SIG-M5 (cell line): ENCODE data around the gene KIAA1191.

Experiments
- DNase-seq: peaks from one replicate; lab custom pipeline; 2025; lab: John Stamatoyannopoulos, UW

KIAA1191 gene

GRCh38 chr5:176389135-176390123 lies 27.9 kb upstream of the KIAA1191 start:
- DNase-seq: no peak

DNA sequence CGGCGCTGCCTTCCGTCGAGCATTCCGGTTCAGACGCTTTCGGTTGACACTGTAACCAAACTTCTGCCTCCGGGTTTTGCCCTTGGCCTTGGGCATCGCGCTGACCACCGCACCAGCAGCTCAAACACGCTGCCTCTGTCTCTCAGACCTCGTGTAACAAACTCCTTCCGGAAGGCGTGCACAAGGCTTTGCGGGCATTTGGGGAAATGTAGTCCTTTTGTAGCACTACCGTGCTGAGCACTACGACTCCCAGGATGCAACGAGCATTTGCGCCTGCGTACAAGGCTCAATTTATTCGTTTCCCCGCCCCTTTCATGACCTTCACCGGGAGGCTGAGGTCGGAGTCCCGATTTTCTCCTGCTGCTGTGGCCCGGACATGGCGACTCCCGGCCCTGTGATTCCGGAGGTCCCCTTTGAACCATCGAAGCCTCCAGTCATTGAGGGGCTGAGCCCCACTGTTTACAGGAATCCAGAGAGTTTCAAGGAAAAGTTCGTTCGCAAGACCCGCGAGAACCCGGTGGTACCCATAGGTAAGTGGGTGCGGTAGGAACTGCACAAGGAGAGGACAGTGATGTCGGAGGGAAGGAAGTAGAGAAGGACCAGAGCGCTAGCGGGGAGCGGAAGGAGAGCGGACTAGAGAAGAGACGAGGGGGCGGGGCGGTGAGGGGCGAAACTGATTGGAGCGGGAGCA lies 27.0 kb upstream of the KIAA1191 start, which contains the start of the genes HIGD2A and NOP16:
HIGD2A (plus strand) TSS at position 308 of the 691 bp plus-strand sequence; CDS start at position 377, 69 bp downstream.
NOP16 (minus strand) TSS at position 155 of the 691 bp plus-strand sequence; CDS start at position 96, 59 bp downstream.
- DNase-seq: peak; percentile 97

- no peak for DNase-seq
Observed at GRCh38 chr5:176388003-176388443, 26.5 kb upstream of the KIAA1191 start.

GRCh38 chr5:176387384-176387925 lies 25.9 kb upstream of the KIAA1191 start:
- DNase-seq: no peak

DNA sequence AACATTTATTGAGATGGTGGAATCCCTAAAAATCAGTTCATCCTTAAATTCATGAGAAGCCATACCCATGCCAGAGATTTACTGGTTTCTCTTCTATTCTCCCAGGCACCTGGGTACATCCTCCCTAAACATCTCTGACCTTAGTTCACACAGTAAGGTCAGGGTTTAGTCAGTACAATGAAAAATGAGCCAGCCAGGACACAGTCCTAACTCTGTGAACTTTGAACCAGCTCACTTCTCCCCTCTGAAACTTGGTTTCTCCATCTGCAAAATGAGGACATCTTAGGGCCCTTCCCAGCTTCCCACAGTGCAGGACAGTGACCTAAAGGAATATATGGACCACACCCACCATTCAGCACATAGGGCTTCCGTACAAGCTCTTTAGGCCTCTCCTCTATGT lies 24.9 kb upstream of the KIAA1191 start:
- DNase-seq: no peak

DNA sequence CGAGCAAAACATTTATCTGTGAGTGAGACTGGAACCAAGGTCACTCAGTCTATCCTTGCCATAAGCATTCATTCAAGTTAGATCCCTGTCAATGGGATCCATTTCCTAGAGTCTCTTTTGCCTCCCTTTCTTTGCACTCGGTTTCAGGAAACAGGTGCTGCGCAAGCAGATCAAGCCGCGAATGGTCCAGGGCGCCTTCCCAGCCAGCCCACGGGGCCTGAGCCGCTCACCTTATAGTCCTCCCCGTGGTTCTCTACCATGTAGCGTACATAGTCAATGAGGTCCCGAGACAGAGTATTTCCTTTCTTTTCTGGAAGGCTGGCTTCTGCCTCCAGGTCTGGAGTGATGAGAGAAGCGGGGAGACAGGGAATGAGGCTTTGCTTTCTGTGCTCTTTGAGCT lies 23.4 kb upstream of the KIAA1191 start:
- no peak for DNase-seq

- no peak for DNase-seq
Observed at GRCh38 chr5:176384366-176384930, 22.9 kb upstream of the KIAA1191 start.

DNA sequence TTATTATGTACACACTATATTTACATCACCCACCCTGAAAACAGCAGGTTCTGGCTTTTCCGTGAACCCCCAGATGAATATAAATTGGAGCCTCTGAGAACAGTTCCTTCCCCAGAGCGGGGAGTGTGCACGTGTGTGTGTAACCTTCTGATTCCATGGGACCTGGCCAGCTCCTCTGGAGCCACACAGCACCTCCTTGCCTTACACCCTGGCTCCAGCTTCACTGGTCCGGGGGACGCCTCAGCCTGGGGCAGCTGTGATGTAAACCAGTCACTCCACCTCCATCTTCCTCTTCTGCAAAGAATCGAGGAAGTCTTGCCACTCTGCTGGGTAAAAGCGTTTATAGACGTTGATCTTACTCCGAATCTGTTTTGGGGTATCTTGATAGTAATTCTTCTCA lies 22.4 kb upstream of the KIAA1191 start:
- DNase-seq: no peak

DNA sequence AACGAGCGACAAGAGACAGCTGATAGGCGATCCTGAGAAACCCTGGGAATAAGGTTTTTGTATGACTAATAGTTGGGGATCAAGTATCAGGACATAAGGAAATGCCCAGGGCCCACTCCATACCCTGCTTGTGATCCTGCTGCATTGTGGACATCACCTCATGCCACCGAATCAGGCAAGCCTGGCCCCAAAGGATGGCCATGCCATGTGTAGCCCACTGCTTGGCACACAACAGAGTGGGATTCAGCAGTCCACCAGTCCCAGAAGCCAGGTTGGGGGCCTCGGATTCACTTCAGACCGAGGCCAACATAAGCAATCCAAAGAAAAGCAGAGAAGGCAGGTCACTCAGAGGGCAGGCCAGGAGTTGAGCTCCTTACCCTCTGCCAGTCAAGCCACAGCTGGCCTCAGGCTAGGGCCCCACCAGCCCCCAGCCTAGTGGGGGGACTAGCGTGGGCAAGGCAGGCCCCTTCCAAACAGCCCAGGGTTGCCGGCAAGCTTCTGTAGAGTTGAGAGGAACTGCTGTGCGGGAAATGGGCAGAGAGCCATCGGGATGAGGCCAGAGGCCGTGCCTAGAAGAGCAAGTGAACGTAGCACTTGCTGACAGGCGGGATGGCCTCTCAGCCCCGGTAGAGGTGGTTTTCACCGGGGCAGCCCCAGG lies 21.8 kb upstream of the KIAA1191 start:
- DNase-seq: no peak

DNA sequence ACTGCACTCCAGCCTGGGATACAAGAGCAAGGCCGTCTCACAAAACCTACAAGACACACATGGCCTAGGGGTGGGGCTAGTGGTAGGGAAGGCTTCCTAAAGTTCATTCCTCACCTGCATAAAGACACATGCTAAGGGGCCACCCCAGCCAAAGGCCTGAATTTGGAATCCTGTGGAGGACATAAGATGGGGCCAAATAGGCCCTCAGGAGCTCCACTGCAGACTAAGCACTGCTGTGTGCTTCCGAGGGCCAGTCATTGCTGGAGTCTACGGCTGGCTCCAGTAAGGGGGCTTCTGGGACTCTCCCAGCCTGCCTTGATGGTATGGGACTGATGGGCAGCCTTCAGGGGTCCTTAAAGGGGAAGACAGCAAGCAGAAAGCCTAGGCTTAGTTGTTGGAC lies 21.2 kb upstream of the KIAA1191 start:
- no peak for DNase-seq

GRCh38 chr5:176381979-176382378 lies 20.4 kb upstream of the KIAA1191 start:
- no peak for DNase-seq

DNA sequence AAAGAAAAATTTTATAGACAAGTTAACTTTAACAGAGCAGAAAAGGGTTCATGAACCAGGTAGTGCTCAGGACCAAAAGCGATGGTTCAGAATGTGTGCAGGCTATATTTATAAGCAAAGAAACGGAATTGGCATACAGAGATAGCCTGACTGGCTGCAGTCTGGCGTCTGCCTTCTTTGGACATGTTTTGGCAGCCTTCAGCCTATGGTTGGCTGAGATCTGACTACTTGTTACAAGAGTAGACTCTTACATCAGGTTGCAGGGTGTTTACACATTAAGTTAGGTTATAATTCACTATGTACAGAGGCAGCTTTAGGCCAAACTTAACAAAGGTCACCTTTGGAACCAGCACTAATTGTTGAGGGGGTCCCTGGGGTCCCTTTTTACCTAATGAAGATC lies 19.9 kb upstream of the KIAA1191 start:
- no peak for DNase-seq

DNA sequence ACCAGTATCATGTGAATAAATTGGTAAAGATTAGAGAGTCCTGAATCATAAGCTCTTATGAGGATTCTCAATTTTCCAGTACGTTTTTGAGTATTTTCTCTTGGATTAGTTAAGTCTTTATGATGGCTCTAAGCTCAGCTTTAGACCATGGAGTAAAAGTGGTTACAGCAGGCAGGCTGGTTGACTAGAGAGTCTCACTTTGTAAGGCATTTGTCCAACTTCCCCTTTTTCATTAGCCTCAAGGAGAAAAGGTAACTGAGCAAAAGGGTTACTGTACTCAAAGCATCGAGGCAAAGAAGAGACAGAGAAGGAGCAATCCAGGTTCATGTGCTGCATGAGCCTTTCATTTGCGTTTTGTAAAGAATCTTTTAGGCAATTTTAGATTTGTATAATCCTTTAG lies 18.3 kb upstream of the KIAA1191 start:
- DNase-seq: no peak

GRCh38 chr5:176373100-176373818 lies 11.7 kb upstream of the KIAA1191 start:
- no peak for DNase-seq

DNA sequence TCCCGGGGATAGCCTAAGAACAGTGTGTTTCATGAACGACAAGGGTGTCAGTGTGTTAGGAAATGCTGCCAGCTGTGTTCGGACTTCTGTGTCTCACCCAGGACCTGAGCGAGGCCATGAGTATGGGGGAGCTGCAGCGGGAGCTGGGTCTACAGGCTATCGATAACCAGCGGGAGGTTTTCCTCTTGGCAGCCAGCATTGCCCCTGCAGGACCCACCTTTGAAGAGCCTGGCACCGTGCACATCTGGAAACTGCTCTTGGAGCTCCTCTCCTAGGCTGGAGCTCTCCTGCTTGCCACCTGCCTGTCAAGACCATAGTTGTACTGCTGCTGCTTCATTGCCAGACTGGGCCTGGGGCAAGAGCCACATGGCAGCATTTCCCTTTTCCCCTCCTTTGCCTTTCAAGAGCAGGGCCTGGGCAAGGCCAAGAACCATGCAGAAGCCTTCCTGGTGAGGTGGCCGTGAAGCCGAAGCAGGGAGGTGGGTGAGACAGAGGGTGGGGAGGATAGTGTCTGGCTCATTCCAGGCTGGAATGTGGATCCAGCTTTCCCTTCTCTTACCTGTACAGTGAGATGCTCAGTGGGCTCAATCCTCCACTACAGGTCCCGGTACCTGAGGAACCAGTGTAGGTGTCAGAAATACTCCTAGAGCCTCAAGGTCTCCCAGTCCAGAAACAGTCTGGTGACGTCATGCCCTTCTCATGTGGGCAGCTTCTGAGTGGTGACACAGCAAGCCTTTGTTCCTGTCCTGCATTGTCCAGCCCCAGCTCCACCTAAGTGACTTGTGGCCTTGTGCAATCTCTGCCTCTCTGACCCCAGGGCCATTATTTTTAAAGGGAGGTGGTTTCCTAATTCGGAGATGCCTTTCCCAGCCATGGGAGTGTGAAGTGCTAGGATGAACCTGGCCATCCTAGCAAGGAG lies 10.3 kb upstream of the KIAA1191 start:
- no peak for DNase-seq

- DNase-seq: no peak
Observed at GRCh38 chr5:176369934-176370711, 8.6 kb upstream of the KIAA1191 start.

DNA sequence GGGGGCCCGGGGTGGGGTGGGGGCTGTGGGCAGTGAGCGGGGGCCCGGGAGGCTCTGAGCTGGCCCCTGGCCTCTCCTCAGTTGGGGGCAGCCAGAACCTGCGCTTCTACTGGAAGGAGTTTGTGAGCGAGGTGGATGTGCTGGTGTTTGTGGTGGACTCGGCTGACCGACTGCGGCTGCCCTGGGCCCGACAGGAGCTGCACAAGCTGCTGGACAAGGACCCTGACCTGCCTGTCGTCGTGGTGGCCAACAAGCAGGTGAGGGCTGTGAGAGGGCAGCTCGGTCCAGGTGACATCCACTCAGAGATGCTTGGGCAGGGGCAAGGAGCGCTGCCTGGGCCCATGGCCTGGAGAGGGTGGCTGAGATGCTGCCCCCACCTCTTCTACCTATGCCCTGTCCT lies 7.2 kb upstream of the KIAA1191 start:
- no peak for DNase-seq

DNA sequence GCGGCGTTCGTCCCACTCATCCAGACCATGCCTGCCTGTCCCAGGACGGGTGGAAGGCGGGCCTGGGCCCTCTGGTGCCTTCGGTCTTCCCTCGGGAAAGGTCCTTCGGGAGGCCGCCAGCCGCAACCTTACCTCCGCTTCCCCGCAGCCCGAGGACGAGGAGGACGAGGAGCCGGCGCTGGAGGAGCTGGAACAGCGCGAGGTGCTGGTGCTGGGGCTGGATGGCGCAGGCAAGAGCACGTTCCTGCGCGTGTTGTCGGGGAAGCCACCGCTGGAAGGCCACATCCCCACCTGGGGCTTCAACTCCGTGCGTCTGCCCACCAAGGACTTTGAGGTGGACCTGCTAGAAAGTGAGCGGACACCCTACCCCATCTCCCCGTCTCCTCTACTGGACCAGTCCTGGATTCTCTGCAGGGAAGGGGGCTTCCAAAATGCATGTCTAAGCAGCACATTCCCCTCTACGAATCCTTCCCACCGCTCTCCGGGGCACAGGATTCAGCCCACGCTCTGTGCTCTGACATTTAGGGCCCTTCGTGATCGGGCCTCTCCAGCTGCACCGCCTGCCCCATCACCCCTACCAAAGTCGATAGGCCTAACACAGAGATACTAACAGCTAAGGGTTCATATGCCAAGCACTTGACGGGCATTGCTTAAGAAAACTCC lies 4.8 kb upstream of the KIAA1191 start:
- DNase-seq: no peak
